Loucy (cell line): ENCODE measurements around the gene ADAMTS14.

Experiments used
- H2AFZ ChIP-seq: fragments of 200-600 bp; sonication (generic); 2 replicates; pipeline ENCODE4 v1.6.0; 2016; ENCODE audit warnings: antibody characterized with exemption, mild to moderate bottlenecking, low read length, moderate library complexity
- H3F3A ChIP-seq: fragments of 200-600 bp; 2 replicates; pipeline ENCODE4 v1.6.0; 2016; ENCODE audit warnings: antibody characterized with exemption, low read depth, mild to moderate bottlenecking
- H3K27me3 ChIP-seq: fragments of 200-600 bp; sonication (generic); 2 replicates; pipeline ENCODE4 v1.6.1; 2014; ENCODE audit warnings: low read length, mild to moderate bottlenecking; ENCODE audit not compliant: insufficient read depth, poor library complexity, severe bottlenecking
- H3K36me3 ChIP-seq: fragments of 200-600 bp; sonication (generic); 2 replicates; pipeline ENCODE4 v1.6.1; 2016; ENCODE audit warnings: low read length; ENCODE audit not compliant: insufficient read depth
- H3K4me1 ChIP-seq: fragments of 200-600 bp; sonication (generic); 2 replicates; pipeline ENCODE4 v1.5.1; 2014; ENCODE audit warnings: low read length, mild to moderate bottlenecking; ENCODE audit not compliant: insufficient read depth, poor library complexity, severe bottlenecking
- H3K4me2 ChIP-seq: fragments of 200-600 bp; sonication (generic); 2 replicates; pipeline ENCODE4 v1.6.0; 2014; ENCODE audit warnings: antibody characterized with exemption, low read length, low read depth, mild to moderate bottlenecking; ENCODE audit not compliant: poor library complexity, severe bottlenecking
- H3K4me3 ChIP-seq: fragments of 200-600 bp; sonication (generic); 2 replicates; pipeline ENCODE4 v1.5.1; 2014; ENCODE audit warnings: low read length, mild to moderate bottlenecking, mixed read lengths; ENCODE audit not compliant: poor library complexity, severe bottlenecking
- H3K79me2 ChIP-seq: fragments of 200-600 bp; sonication (generic); 2 replicates; pipeline ENCODE4 v1.6.1; 2014; ENCODE audit warnings: low read length; ENCODE audit not compliant: insufficient read depth
- H3K9ac ChIP-seq: fragments of 200-600 bp; sonication (generic); 2 replicates; pipeline ENCODE4 v1.6.0; 2014; ENCODE audit warnings: mild to moderate bottlenecking, low read depth, low read length, moderate library complexity; ENCODE audit not compliant: poor library complexity, severe bottlenecking
- H3K9me2 ChIP-seq: fragments of 200-600 bp; sonication (generic); replicated peaks from 2 replicates; pipeline ENCODE4 v1.6.1; 2016; ENCODE audit warnings: low read depth, low read length, mixed read lengths
- H3K9me3 ChIP-seq: fragments of 200-600 bp; sonication (generic); 2 replicates; pipeline ENCODE4 v1.6.1; 2014; ENCODE audit warnings: mild to moderate bottlenecking, antibody characterized with exemption, low read length, low read depth; ENCODE audit not compliant: insufficient read depth
- H4K20me1 ChIP-seq: fragments of 200-600 bp; sonication (generic); 2 replicates; pipeline ENCODE4 v1.6.0; 2014; ENCODE audit warnings: antibody characterized with exemption, low read length, mild to moderate bottlenecking; ENCODE audit not compliant: insufficient read depth, poor library complexity, severe bottlenecking
- CTCF ChIP-seq: fragments of 200-600 bp; sonication (generic); conservative IDR thresholded peaks from 2 replicates; pipeline ENCODE4 v1.5.1; 2014; ENCODE audit warnings: mild to moderate bottlenecking, antibody characterized with exemption, low read length
- EZH2phosphoT487 ChIP-seq: fragments of 200-600 bp; IDR thresholded peaks from 2 replicates; pipeline ENCODE4 v1.6.1; 2018; ENCODE audit warnings: antibody characterized with exemption, mild to moderate bottlenecking, moderate library complexity, borderline replicate concordance

Gene ADAMTS14

DNA sequence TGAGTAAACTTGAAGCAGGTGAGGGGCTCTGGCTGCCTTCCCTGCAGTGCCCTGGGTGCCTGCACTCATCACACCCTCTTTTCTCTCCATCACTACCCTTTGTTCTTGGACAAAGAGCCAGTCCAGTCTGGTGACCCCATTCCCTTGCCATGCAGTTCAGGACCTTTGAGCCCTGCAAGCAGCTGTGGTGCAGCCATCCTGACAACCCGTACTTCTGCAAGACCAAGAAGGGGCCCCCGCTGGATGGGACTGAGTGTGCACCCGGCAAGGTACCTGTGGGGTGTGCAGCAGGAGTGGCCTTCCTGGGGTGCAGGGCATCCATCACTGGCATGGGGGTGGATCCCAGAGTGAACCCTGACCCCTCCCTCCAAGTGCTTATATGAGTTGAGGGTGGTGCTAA, 64.2 kb downstream of the ADAMTS14 start:
- Histone ChIP-seq H3K79me2 (no peaks in the 10 kb centered on the region), H3K36me3 (no peaks in the 10 kb centered on the region), H3K4me3 (no peak overlapping the region), H3F3A (no peaks in the 10 kb centered on the region), H3K4me1 (no peaks in the 10 kb centered on the region), H3K9me2 (no peaks in the 10 kb centered on the region), H2AFZ (no peak overlapping the region), H3K4me2 (no peak overlapping the region), H3K27me3 (no peaks in the 10 kb centered on the region), H3K9ac (no peak overlapping the region), H4K20me1 (no peaks in the 10 kb centered on the region), H3K9me3 (no peaks in the 10 kb centered on the region)
- no peak for TF ChIP-seq CTCF
- no peak for TF ChIP-seq EZH2phosphoT487

GRCh38 chr10:70737250-70737649, 64.9 kb downstream of the ADAMTS14 start:
- no peaks in the 10 kb centered on the region for H3K4me1 ChIP-seq
- H4K20me1 ChIP-seq: no peaks in the 10 kb centered on the region
- H3F3A ChIP-seq: no peaks in the 10 kb centered on the region
- no peaks in the 10 kb centered on the region for H3K9me3 ChIP-seq
- no peak for TF ChIP-seq EZH2phosphoT487
- no peak for TF ChIP-seq CTCF
- H3K36me3 ChIP-seq: no peaks in the 10 kb centered on the region
- H3K79me2 ChIP-seq: no peaks in the 10 kb centered on the region
- no peaks in the 10 kb centered on the region for H3K27me3 ChIP-seq
- no peak overlapping the region for H3K9ac ChIP-seq
- no peak overlapping the region for H3K4me2 ChIP-seq
- H2AFZ ChIP-seq: no peak overlapping the region
- H3K4me3 ChIP-seq: no peak overlapping the region
- H3K9me2 ChIP-seq: no peaks in the 10 kb centered on the region

GRCh38 chr10:70738006-70738760, 65.9 kb downstream of the ADAMTS14 start:
- no peak overlapping the region for H3K4me3 ChIP-seq
- no peaks in the 10 kb centered on the region for H4K20me1 ChIP-seq
- no peaks in the 10 kb centered on the region for H3K9me3 ChIP-seq
- H3K9ac ChIP-seq: no peak overlapping the region
- TF ChIP-seq EZH2phosphoT487 (no peak), CTCF (peak; percentile 35; the same call in 1 of the 2 replicates)
- H2AFZ ChIP-seq: no peak overlapping the region
- no peaks in the 10 kb centered on the region for H3K79me2 ChIP-seq
- no peaks in the 10 kb centered on the region for H3K9me2 ChIP-seq
- no peaks in the 10 kb centered on the region for H3K36me3 ChIP-seq
- no peaks in the 10 kb centered on the region for H3F3A ChIP-seq
- H3K4me2 ChIP-seq: no peak overlapping the region
- no peaks in the 10 kb centered on the region for H3K4me1 ChIP-seq
- H3K27me3 ChIP-seq: no peaks in the 10 kb centered on the region
